ENCODE results near the gene RHBDL1. TPM values are rescaled to one million over a fixed set of nuclear protein-coding genes. Genes with fewer than 3 reads are reported as not detected.

RHBDL1 gene
- total RNA-seq, 1 donor from 2014 or later, result 3.0 TPM

GRCh38 chr16:630815-631405 lies 44.6 kb upstream of the RHBDL1 start, which contains the start of gene WFIKKN1:
Gene WFIKKN1, plus strand, starts transcription at chr16:630985. Its CDS starts 269 bp downstream, at chr16:631254.
- H3K4me1 Mint-ChIP-seq (ENCODE audit: low read depth), result peaks cover 30% of the 10 kb centered on the region
- no peaks in the 10 kb centered on the region for H3K27me3 Mint-ChIP-seq (ENCODE audit: low read depth)
- TF ChIP-seq CTCF (IDR thresholded peaks at IDR 0.05), result no peak
- H3K9me3 Mint-ChIP-seq (ENCODE audit: low read depth), result no peaks in the 10 kb centered on the region
- H3K4me3 Mint-ChIP-seq (ENCODE audit: unreplicated experiment), result no peak within 1 kb of the TSS
- peaks cover 2% of the 10 kb centered on the region for H3K36me3 Mint-ChIP-seq (ENCODE audit: low read depth)
- H3K27ac Mint-ChIP-seq (ENCODE audit: unreplicated experiment), result no peak within 1 kb of the TSS
- DNase-seq (ENCODE audit: low spot score), result no peak

DNA sequence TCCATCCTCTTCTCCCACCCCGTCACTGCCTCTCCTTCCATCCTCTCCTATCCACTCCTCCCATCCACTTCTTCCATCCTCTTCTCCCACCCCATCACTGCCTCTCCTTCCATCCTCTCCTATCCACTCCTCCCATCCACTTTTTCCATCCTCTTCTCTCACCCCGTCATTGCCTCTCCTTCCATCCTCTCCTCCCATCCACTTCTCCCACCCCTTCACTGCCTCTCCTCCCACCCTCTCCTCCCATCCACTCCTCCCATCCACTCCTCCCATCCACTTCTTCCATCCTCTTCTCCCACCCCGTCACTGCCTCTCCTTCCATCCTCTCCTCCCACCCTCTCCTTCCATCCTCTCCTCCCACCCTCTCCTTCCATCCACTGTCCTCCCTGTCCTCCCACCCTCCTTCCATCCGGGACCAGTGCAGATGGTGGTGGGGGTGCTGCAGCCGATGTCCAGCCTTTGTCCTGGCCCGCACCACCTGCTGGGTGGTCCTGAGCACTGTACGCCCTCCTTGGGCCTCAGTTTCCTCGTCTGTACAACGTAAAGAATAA lies 43.6 kb upstream of the RHBDL1 start:
- H3K27ac Mint-ChIP-seq (ENCODE audit: unreplicated experiment), result no peak overlapping the region

DNA sequence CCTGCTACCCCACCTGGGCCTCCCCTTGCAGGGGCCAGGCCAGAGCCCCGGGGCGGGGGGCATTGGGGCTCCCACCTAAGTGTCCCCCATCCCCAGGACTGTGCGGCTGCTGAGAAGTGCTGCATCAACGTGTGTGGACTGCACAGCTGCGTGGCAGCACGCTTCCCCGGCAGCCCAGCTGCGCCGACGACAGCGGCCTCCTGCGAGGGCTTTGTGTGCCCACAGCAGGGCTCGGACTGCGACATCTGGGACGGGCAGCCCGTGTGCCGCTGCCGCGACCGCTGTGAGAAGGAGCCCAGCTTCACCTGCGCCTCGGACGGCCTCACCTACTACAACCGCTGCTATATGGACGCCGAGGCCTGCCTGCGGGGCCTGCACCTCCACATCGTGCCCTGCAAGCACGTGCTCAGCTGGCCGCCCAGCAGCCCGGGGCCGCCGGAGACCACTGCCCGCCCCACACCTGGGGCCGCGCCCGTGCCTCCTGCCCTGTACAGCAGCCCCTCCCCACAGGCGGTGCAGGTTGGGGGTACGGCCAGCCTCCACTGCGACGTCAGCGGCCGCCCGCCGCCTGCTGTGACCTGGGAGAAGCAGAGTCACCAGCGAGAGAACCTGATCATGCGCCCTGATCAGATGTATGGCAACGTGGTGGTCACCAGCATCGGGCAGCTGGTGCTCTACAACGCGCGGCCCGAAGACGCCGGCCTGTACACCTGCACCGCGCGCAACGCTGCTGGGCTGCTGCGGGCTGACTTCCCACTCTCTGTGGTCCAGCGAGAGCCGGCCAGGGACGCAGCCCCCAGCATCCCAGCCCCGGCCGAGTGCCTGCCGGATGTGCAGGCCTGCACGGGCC lies 42.8 kb upstream of the RHBDL1 start:
- Mint-ChIP-seq H3K27me3 (ENCODE audit: low read depth) (no peaks in the 10 kb centered on the region), H3K27ac (ENCODE audit: unreplicated experiment) (no peak overlapping the region), H3K36me3 (ENCODE audit: low read depth) (no peaks in the 10 kb centered on the region), H3K4me1 (ENCODE audit: low read depth) (peaks cover 19% of the 10 kb centered on the region), H3K4me3 (ENCODE audit: unreplicated experiment) (no peak overlapping the region), H3K9me3 (ENCODE audit: low read depth) (no peaks in the 10 kb centered on the region)
- no peak for TF ChIP-seq CTCF (IDR thresholded peaks at IDR 0.05)
- no peak for DNase-seq (ENCODE audit: low spot score)

More for the DNA sequence above, 43.6 kb upstream of the RHBDL1 start:
- no peaks in the 10 kb centered on the region for H3K9me3 Mint-ChIP-seq (ENCODE audit: low read depth)
- DNase-seq (ENCODE audit: low spot score), result no peak
- no peaks in the 10 kb centered on the region for H3K27me3 Mint-ChIP-seq (ENCODE audit: low read depth)
- H3K4me1 Mint-ChIP-seq (ENCODE audit: low read depth), result peaks cover 27% of the 10 kb centered on the region
- H3K4me3 Mint-ChIP-seq (ENCODE audit: unreplicated experiment), result no peak overlapping the region
- no peaks in the 10 kb centered on the region for H3K36me3 Mint-ChIP-seq (ENCODE audit: low read depth)
- TF ChIP-seq CTCF (IDR thresholded peaks at IDR 0.05), result no peak

- DNase-seq (ENCODE audit: low spot score), result no peak
- Mint-ChIP-seq H3K27ac (ENCODE audit: unreplicated experiment) (no peak overlapping the region), H3K4me3 (ENCODE audit: unreplicated experiment) (no peak overlapping the region), H3K36me3 (ENCODE audit: low read depth) (no peaks in the 10 kb centered on the region), H3K9me3 (ENCODE audit: low read depth) (no peaks in the 10 kb centered on the region), H3K27me3 (ENCODE audit: low read depth) (no peaks in the 10 kb centered on the region), H3K4me1 (ENCODE audit: low read depth) (peaks cover 13% of the 10 kb centered on the region)
- no peak for TF ChIP-seq CTCF (IDR thresholded peaks at IDR 0.05)
These were observed 42.0 kb upstream of the RHBDL1 start for GRCh38 chr16:633336-634050.
